Fibroblast of lung (primary cell): Measurements from ENCODE around the gene LRRC46.

ENCODE experiments used
- EZH2 ChIP-seq: IDR thresholded peaks from 2 replicates; pipeline ENCODE4 v1.5.1; 2012; ENCODE audit warnings: low read length, control low read depth, mild to moderate bottlenecking; ENCODE audit errors: missing control alignments
- TF ChIP-seq, protein P1 (sequence below), 2 donors: IDR thresholded peaks in 1 of 2; conservative IDR thresholded peaks in 1 of 2; 1 replicate in 1 of 2; 2 replicates in 1 of 2; pipeline ENCODE4 v1.5.1; 2011 to 2012; ENCODE audit warnings: low read length in 2 of 2, control low read depth in 1 of 2, inconsistent platforms in 1 of 2, low read depth in 1 of 2, mild to moderate bottlenecking in 1 of 2

DNA sequence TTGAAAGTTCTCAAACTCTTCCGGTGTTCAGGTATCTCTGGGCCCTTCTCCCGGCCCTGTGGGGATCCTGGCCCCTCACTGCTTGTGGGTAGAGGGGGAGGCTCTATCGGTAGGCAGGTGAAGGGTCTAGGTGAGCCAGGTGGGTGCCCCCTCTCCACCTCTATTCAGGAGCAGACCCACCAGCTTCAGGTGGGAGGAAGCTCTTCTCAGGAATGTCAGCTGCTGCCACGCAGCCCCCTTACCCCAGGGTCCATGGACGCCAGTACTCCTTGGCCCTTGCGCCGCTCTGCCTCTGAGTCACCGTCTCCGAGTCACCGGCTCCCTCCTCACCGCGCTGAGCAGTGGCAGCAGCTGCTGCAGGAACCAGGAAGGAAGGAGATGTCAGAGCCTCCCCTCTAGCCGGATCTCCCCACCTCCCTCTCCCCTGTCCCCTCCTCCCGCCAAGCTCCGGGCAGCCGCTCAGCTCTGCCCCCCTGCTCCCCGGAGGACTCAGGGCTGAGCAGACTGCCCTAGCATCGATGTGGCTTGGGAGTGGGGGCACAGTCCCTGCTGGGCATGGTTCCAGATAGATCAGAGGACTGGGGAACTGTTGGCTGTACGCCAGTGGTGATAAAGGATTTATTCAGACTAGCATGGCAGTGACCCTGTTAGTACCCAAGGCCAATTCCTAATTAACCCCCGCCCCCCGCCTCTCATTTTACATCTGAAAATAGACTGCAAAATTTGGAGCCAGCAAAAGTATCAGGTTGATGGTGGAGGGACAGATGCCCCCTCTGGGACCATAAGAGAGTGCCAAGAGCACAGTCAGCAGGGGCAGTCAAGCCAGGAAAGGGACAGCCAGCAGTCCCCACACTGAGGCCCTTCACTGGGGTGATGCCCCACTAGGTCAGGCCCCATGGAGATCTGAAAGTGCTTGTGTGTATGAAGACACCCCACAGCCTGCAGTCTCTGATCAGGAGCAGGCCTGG is 9.8 kb upstream of the LRRC46 start, which contains the start of gene OSBPL7:
- TF ChIP-seq, protein P1, sequence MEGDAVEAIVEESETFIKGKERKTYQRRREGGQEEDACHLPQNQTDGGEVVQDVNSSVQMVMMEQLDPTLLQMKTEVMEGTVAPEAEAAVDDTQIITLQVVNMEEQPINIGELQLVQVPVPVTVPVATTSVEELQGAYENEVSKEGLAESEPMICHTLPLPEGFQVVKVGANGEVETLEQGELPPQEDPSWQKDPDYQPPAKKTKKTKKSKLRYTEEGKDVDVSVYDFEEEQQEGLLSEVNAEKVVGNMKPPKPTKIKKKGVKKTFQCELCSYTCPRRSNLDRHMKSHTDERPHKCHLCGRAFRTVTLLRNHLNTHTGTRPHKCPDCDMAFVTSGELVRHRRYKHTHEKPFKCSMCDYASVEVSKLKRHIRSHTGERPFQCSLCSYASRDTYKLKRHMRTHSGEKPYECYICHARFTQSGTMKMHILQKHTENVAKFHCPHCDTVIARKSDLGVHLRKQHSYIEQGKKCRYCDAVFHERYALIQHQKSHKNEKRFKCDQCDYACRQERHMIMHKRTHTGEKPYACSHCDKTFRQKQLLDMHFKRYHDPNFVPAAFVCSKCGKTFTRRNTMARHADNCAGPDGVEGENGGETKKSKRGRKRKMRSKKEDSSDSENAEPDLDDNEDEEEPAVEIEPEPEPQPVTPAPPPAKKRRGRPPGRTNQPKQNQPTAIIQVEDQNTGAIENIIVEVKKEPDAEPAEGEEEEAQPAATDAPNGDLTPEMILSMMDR (conservative IDR thresholded peaks at IDR 0.05 in 1 of 2, IDR thresholded peaks at IDR 0.05 in 1 of 2; ENCODE audit: low read depth in 1 of 2, low read length in 2 of 2), result peak in 1 of 2 donors; percentile 20
- no peak for TF ChIP-seq EZH2
